ENCODE measurements around the gene RFLNA.
"Not testable (repeated sequence)": the region's sequence is repeated elsewhere in the genome, so short reads cannot be mapped to it uniquely, and the experiment has no call there.

Gene RFLNA

DNA sequence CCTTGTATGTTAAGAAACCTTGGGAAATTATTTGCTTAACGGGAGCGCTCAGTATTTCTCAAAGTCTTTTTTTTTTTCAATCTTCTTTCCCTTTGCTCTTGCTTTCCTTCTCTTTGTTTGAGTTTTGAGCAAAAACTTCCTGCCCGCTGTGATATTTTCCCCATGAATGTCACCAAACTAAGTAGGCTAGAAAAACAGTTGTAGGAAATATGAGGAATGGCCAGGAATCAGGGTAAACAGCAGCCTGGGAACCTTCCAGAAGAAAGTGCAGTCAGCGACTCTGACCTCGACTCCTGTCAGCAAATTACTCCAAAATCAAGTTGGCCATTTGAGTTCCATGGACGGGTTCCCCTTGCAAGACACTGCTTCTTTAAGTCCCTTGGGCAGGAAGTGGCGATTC is 11.6 kb upstream of the RFLNA start:
- no peak for DNase-seq

DNA sequence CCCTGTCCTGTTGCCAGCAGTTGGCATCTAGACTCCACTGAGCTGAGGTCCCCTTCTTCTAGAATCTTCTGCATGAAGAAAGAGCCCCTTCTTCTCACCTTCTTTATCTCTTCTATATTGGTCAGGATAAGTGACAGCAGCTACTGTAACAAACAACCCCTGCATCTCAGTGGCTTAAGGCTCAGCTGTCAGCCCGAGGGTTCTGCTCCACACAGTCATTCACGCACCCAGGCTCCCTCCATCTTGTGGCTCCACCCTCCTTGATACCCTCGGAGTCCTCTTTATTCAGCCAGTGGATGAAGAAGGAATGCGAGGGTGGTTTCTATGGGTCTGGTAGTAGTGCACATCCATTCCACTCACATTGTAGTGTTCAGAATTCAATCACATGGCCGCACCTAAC is 10.5 kb upstream of the RFLNA start:
- DNase-seq: no peak

DNA sequence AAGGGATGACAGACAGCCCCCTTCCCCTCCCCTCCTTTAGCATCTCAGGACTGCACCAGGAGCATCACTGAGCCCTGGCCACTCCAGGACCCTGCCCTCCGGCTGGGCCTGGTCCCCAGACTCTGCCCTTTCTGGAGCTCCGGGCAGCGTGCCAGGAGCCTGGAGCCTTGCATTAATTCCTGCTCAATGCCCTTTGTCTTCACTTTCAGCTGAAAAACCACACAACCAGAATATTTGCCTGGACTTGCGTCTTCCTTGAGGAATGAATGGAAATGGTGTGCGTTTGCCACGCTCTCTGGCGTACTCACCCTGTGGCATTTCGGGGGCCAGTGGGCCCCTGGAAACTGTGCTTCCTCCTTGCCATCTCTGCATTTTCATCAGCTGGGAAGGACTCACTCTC is 8.5 kb upstream of the RFLNA start:
- DNase-seq: peak; percentile 59

DNA sequence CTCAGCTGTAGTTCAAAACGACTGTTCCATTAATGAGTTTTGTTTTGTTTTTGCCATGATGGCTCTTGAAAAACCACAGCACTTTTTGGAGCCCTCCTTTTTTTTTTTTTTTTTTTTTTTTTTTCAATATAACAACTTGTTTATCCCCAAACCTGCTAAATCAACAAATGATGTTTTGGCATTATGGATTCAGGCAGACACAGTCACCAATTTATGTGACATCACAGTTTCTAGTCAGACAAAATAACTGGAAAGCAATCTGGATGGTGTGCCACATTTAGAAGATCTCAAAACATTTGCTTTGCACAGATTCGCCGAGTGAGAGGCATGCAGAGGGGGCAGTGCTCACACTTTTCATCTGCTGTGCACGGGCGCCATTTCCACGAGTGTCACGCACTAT is 7.9 kb upstream of the RFLNA start:
- DNase-seq: no peak

DNA sequence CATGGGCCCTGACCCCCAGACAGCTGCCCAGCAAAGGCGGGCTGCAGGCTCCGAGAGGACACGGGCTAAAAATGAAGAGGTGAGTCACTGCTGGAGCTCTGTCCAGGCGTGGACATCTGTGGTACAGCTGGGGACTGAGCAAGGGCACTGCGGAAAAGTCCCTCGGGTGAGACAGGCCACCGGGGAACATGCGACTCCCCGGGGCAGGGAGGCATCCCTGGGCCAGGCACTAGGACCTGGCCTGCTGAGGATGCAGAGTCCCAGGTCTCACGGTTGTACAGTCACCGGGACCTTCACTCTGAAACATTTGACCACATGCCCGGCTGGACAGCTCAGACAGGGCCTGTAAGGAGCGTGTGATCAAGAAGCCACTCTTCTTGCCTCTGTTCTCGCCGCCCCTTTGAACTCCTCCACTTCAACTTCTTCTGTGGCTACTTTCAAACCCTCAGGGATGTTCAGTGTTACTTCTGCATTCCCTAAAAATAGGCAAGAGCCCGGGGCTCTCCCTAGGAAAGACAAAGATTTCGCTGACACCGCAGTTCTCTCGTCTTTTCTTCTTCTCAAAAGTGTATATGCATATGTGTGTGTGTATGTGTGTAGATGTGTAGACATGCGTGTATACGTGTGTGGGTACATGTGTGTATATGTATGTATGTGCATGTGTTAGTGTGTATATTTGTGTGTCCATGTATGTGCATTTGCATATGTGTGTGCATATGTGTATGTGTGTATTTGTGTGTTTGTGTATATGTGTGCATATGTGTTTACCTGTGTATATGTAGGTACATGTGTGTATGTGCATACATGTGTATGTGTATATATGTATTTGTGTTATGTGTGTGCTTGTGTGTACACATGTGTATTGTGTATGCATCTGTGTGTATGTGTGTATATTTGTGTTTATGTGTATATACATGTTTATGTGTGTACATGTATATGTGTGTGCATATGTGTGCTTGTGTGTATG is 5.0 kb upstream of the RFLNA start:
- no peak for DNase-seq

DNA sequence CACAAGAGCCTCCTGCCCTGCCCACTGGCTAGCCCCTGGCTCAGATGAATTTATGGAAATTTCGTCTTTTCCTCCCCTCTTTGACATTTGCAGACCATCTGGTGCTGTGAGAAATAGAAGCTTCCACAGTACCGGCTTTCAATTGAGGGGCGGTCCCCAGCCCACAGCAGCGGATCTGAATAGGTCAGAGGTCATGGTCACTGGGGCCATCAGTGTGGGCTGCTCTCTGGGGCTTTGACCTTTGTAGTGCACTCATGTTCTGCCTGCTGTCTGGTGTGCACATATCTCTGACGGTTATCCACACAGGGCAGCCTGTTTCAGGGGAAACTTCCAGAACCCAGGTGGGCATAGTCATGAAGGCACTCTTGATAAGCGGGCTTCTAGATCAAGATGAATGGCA is 2.5 kb upstream of the RFLNA start:
- DNase-seq: no peak

DNA sequence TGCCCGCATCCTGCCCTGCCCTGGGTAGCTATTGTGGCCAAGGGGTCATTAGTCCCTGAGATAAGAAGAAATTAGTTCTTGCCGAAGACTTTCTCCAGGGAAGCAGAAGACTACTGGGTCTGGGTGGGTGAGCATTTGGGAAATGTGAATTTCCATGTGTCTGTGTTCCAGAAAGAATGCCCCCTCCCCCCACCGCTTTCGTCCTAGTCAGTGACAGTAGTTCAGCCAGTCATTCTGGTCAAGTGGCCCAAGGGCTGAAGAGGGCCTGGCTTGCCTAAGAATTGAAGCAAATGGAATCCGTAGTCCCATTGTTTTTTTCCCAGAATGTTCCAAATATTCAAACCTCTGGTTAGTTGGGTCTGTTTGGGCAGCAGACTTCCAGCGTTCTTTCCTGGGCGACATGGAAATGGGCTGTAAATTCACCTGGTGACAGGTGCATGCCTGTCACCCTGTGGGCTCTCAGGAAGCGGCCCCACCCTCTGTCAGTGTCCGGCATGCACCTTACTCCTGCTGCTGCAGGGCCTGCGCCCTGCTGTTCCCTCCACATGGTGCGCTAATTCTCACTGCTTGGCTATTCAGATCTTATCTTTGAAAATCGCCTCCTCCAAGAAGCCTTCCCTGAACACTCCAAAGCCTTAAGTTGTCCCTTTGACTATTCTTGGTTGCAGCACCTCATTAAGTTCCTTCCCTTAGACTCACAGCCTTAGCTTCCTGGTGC is 1.4 kb upstream of the RFLNA start:
- no peak for DNase-seq

DNA sequence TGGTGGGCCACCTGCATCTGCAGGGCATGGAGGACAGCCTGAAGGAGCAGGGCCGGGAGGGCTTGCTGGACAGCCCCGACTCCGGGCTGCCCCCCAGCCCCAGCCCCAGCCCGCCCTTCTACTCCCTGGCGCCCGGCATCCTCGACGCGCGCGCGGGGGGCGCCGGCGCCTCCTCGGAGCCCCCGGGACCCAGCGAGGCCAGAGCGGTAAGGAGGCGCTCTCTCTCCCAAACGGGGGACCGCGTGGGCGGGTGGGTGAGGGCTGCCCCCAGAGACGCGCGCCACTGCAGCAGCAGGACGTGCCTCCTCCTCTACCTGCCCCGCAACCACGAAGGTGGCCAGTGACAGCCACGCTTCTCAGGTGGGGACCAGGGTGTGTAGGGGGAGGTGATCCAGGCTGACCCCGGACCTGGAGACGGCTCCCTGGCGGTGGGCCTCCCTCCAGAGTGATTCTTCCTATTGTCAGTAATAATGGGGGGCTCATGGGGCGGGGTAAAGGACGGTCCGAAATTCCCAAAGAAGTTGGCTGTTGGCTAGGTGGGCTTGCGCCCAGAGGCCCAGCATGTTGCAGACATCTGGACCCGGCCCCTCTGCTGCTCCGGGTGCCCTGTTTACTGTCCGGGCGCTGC is 652 bp downstream of the RFLNA start:
- no peak for DNase-seq

DNA sequence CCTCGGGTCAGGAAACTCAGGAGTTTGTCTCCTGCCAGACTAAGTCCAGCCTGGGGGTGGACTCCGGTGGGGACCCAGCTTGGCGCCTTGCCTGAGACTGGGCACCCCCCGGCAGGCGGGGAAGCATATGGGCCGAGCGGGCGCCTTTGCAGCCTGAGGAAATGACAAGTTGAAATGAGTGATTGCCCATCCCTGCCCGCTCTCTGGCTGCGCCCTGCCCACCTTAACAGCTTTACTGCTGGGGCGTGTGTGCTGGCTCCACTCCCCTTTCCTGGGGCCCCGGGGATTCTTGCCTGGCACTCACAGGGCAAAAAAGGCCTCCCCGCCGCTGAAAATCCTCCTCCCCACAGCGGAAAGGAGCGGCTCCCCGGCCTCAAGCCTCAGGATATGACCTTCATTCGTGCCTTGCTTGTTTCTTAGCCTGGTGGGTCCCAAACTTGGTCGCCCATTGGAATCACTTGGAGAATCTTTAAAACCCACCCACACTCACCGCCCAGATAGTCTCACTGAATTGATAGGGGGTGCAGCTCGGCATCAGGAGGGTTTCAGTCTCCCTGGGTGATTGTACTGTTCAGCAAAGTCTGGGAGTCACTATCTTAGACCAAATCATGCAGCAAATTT is 1.5 kb downstream of the RFLNA start:
- DNase-seq: no peak

DNA sequence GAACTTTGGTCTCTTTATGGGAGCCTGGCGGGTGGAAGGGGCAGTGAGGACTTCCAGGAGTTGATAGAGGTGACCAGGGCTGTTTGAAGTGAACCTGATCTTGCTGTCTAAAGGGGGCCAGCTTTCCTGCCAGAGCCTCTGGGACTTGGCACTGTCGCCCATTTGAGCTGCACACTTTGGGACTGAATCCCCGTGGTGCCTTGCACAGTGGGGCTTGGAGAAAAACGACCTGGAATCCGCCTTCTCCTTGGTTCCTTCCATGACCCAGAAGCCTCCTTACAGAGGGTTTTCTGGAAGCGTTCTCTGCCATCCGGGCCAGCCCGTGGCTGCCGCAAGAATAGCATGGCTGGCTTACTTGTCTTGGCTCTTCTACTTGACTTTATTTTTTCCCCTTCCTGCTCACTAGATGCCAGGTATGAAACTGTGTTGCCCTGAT is 2.0 kb downstream of the RFLNA start:
- DNase-seq: no peak

DNA sequence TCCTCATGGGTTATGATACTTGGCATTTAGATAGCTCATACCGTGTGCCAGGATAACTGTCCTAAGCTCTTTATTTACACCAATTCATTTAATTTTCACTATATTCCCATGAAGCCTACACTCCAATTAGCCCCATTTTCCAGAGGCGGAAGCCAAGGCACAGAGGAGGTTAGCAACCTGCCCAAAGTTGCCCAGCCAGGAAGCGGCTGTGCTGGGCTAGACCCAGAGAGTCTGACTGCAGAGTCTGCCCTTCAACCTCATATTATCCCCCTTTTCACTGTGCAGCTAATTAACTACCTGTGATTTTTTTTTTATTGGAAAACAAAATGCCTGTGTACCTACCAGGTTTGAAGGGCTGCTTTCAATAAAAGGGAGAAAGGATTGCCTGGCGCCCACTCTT is 2.5 kb downstream of the RFLNA start:
- no peak for DNase-seq

DNA sequence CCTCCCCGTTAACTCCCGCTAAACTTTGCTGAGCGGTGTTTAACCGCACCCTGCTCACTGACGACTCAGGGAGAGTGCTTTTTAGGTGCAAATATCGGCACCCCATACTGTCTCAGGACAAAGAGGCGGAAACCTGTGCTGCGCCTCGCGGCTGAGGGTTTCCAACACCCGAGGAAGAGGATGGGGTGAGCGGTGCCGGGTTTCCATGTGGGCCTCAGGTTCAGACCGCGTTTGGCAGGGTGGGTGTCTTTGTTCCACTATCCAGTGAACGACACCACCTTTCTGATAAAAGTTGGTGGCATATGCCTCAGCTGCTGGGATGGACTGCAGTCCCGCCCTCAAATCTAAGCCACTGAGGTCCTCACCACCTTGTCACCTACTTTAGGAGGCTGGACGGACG is 3.0 kb downstream of the RFLNA start:
- no peak for DNase-seq

DNA sequence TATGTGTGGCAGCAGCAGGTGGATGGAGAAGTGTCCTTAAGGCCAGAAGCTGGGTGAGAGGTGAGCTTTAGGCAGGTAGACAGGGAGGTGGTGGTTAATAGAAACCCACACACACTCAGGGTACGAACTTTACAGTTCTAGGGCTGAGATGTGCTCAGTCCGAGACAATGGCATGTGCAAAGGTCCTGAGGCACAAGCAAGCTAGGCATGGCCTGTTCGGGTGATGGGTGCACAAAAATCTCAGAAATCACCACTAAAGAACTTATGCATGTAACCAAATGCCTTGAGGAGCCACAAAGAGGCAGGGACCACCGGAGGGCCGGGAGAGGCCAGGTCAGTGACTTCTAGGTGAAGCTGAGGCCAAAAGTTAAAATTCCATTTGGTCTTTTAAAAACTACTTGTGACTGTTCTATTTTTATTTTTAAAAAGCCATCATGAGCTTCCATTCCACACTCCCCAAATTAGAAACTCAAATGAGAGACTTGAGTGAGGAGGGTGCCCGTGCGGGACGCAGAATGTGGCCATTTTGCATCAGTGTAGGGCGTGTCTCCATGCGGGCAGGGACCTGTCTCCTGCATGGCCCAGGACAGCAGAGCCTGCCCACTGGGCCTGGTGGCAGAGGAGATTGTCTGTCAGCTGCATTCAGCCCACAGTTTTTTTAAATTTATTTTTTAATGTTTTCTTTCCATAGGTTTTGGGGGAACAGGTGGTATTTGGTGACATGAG is 4.0 kb downstream of the RFLNA start:
- DNase-seq: no peak

DNA sequence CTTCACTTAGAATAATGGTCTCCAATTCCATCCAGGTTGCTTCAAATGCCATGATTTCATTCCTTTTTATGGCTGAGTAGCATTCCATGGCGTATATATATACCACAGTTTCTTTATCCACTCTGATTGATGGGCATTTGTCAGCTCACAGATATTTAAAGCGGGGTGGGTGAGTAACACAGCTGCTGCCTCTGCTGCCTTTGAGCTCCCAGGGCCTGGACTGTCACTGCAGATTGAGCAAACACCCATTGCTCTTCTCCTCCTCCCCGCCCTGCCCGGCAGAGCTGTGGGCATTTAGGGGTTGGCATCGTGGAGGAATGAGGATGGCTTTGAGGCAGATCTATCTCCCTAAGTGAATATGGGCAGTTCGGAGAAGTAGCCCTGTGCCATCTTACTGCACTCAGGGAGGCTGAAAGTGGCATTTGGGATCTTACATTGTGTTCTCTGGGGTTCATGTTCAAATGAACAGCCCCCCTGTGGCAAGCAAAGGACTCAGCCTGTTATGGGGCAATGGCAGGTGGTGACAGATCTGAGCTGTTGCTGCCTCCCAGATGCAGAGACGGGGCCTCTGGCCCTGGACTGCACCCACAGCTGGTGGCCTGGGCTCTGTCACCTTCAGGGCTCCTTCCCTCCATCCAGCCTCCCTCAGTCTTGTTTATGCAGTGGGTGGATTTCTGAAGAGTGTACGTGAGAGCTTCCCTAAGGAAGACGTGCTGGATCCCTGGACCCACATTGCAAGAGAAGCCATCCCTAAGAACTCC is 4.9 kb downstream of the RFLNA start:
- no peak for DNase-seq

DNA sequence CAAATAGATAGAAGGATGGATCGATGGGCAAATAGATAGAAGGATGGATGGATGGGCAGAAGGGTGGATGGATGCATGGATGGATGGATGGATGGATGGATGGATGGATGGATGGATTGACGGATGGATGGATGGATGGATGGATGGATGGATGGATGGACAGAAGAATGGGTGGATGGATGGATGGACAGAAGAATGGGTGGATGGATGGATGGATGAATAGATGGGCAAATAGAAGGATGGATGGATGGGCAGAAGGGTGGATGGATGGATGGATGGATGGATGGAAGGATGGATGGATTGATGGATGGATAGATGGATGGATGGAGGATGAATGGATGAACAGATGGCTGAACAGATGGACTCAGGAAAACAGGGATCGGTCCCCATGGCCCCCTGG is 5.8 kb downstream of the RFLNA start:
- DNase-seq: not testable (repeated sequence)

DNA sequence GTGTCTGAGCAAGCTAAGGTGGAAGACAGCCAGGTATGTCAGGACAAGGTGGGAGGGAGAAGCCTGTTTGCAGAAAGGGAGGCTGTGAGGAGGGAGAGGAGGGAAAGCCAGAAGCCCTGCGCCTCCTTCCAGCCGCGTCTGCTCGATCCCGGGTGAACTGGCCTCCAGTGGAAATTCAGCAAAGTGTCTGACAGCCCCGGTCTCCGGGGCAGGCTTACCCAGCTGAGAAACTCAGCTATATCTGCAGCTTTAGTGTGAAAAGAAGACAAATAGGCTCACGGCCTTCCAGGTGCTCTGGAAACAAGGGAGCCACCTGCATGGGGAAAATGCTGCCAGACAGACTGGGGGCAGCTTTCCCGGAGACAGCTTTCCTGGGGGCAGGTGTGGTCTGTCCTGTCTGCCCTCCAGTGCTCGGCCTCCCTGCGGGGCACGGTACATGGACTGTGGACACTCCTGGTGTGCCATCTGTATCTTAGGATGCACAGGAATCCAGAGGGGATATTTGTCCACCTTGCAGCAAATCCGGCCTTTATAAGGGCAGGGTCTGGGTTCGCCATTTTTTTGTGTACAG is 6.3 kb downstream of the RFLNA start:
- no peak for DNase-seq

DNA sequence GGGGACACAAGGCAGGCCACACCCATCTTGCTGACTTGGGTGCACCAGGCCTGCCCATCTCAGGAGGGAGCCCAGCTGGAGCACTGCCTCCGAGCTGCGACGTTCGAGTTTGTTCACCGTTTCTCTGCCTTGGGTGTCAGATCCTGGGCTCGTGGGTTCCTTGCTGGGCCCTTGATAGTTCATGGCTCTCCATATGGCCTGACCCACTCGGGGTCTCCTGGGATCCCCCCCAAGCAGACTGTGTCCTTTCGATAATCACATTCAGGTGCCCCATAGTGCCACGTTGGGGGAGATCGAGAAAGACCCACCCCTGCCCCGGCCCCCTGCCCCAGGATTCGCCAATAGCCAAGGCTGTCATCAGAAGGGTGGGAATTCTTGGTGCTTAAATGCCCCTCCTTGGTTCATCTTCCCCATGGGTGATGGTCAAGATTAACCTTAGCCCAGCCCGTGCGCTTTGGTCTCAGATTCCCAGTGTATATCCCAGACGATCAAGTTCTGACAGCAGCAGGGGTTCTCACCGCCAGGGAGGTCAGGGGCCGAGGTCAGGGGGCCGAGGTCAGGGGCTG is 7.4 kb downstream of the RFLNA start:
- DNase-seq: no peak

DNA sequence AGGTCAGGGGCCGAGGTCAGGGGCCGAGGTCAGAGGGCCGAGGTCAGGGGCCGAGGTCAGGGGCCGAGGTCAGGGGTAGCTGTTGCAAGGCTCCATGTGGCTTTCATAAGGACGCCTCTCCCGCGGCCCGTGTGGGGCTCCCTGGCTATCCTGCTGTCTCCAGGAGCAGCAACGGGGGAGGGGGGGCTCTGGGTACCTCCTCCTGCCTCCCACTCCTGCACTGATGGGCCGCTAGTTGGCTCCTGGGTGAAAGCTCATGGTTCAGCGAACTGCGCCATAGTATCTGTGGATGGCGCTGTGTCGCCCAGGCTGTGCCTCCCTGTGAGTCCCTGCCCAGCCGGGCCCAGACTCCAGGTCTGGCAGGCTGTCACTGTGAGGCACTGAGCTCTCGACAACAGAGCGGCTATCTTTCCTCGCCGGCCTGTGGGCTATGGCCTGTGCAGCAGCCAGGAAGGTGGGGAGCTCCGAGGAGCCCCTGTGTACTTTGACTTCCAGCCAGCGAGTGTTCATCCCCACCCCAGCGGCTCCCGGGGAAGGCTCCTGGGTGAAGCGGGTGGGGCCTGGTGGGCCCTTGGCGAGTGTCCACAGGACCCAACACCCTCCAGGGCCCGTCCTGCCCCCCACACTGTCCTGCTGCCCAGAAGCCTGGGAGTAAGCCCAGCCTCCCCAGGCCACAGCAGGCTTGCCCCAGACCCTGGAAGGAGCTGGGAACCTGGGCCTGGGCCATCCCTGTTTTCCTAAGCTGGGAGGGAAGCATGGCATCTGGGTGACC is 8.1 kb downstream of the RFLNA start:
- DNase-seq: no peak

DNA sequence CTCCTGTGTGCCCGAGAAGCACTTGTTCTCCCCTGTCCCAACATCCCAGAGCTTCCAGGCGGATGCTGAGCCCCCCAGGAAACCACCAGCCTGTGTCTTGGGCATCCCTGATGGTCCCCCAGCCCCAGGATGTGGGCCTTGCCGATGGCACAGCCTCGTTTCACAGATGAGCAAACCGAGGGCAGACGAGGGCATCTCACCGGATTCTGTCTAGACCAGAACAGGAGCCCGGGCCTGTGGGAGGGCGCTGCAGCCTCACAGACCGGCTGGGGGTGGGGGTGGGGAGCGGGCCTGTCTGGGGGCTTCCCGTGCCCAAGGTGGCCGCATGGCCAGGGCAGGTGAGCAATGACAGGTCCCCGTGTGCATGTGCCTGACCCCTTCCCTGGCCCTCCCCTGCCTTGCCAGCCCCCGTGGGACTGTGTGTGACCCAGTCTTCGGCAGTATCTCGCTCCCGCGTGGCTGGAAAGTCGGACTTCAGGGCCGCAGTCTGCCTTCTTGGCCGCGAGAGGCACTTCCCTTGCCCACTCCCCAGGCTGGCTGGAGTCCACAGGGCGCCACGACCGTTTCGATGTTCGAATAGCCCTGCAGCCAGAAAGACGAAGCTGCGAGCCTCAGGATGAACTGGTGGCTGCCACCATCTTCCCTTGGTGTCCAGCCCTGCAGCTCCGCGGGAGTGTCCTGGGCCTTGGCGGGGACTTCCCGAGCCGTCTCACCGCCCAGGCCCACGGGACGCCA is 8.9 kb downstream of the RFLNA start:
- DNase-seq: no peak

Measured in NCI-H1105 (cell line).